ENCODE data around the gene WDR45B.

Gene WDR45B

GRCh38 chr17:82650723-82651122 is 2.5 kb upstream of the WDR45B start:
- Histone ChIP-seq H3K9me3 (ENCODE audit: insufficient read depth, low read length) (no peaks in the 10 kb centered on the region), H3F3A (ENCODE audit: insufficient read depth) (peaks cover 4% of the 10 kb centered on the region; the same call in 1 of the 2 replicates), H2AFZ (ENCODE audit: low read depth, low read length, severe bottlenecking) (no peak overlapping the region), H3K79me2 (ENCODE audit: insufficient read depth, low read length) (peaks cover 24% of the 10 kb centered on the region), H3K27me3 (ENCODE audit: low read length) (no peaks in the 10 kb centered on the region), H3K4me3 (ENCODE audit: insufficient read depth, low read length, poor library complexity, severe bottlenecking) (no peak overlapping the region), H3K9ac (ENCODE audit: low read length) (no peak overlapping the region), H3K27ac (ENCODE audit: low read depth, low read length) (no peak overlapping the region), H3K9me2 (replicated peaks; ENCODE audit: insufficient read depth, low read length) (no peaks in the 10 kb centered on the region), H3K36me3 (ENCODE audit: low read length) (no peaks in the 10 kb centered on the region), H4K20me1 (ENCODE audit: low read depth, low read length) (peaks cover 4% of the 10 kb centered on the region; the same call in 1 of the 2 replicates), H3K4me2 (ENCODE audit: low read depth, low read length, poor library complexity, severe bottlenecking) (no peak overlapping the region)
- no peak for TF ChIP-seq EZH2phosphoT487 (conservative IDR thresholded peaks at IDR 0.05; ENCODE audit: low read length)
- TF ChIP-seq CTCF (IDR thresholded peaks at IDR 0.05; ENCODE audit: insufficient read depth, low read length, poor library complexity, severe bottlenecking): no peak

- Histone ChIP-seq H3K36me3 (ENCODE audit: low read length) (no peaks in the 10 kb centered on the region), H3K4me3 (ENCODE audit: insufficient read depth, low read length, poor library complexity, severe bottlenecking) (no peak overlapping the region), H4K20me1 (ENCODE audit: low read depth, low read length) (peaks cover 4% of the 10 kb centered on the region; the same call in 1 of the 2 replicates), H3F3A (ENCODE audit: insufficient read depth) (peaks cover 4% of the 10 kb centered on the region; the same call in 1 of the 2 replicates), H3K9me3 (ENCODE audit: insufficient read depth, low read length) (no peaks in the 10 kb centered on the region), H2AFZ (ENCODE audit: low read depth, low read length, severe bottlenecking) (no peak overlapping the region), H3K9ac (ENCODE audit: low read length) (no peak overlapping the region), H3K4me2 (ENCODE audit: low read depth, low read length, poor library complexity, severe bottlenecking) (no peak overlapping the region), H3K9me2 (replicated peaks; ENCODE audit: insufficient read depth, low read length) (no peaks in the 10 kb centered on the region), H3K27me3 (ENCODE audit: low read length) (no peaks in the 10 kb centered on the region), H3K27ac (ENCODE audit: low read depth, low read length) (no peak overlapping the region), H3K79me2 (ENCODE audit: insufficient read depth, low read length) (peaks cover 34% of the 10 kb centered on the region)
- TF ChIP-seq EZH2phosphoT487 (conservative IDR thresholded peaks at IDR 0.05; ENCODE audit: low read length) (no peak), CTCF (IDR thresholded peaks at IDR 0.05; ENCODE audit: insufficient read depth, low read length, poor library complexity, severe bottlenecking) (no peak)
Measured at GRCh38 chr17:82649501-82650261, 1.4 kb upstream of the WDR45B start.

GRCh38 chr17:82648742-82649331 is 593 bp upstream of the WDR45B start:
- Histone ChIP-seq H3K9me3 (ENCODE audit: insufficient read depth, low read length) (no peaks in the 10 kb centered on the region), H3K4me3 (ENCODE audit: insufficient read depth, low read length, poor library complexity, severe bottlenecking) (no peak overlapping the region), H4K20me1 (ENCODE audit: low read depth, low read length) (peaks cover 4% of the 10 kb centered on the region; the same call in 1 of the 2 replicates), H2AFZ (ENCODE audit: low read depth, low read length, severe bottlenecking) (no peak overlapping the region), H3K4me2 (ENCODE audit: low read depth, low read length, poor library complexity, severe bottlenecking) (peak overlapping the region; percentile 32), H3K27ac (ENCODE audit: low read depth, low read length) (no peak overlapping the region), H3K9ac (ENCODE audit: low read length) (no peak overlapping the region), H3F3A (ENCODE audit: insufficient read depth) (peaks cover 4% of the 10 kb centered on the region; the same call in 1 of the 2 replicates), H3K27me3 (ENCODE audit: low read length) (no peaks in the 10 kb centered on the region), H3K79me2 (ENCODE audit: insufficient read depth, low read length) (peaks cover 43% of the 10 kb centered on the region), H3K9me2 (replicated peaks; ENCODE audit: insufficient read depth, low read length) (no peaks in the 10 kb centered on the region), H3K36me3 (ENCODE audit: low read length) (no peaks in the 10 kb centered on the region)
- no peak for TF ChIP-seq CTCF (IDR thresholded peaks at IDR 0.05; ENCODE audit: insufficient read depth, low read length, poor library complexity, severe bottlenecking)
- no peak for TF ChIP-seq EZH2phosphoT487 (conservative IDR thresholded peaks at IDR 0.05; ENCODE audit: low read length)

Data from SU-DHL-6 (cell line).